ENCODE measurements around the gene TIGIT.

- TF ChIP-seq POLR2A (IDR thresholded peaks at IDR 0.05) (no peak), CTCF (IDR thresholded peaks at IDR 0.05) (no peak)
Observed at GRCh38 chr3:114350690-114351089, 56.9 kb downstream of the TIGIT start.

Measured in body of pancreas (tissue), 4 donors.